ENCODE data around the gene NDUFB4.

GRCh38 chr3:120596853-120597223 is 702 bp downstream of the NDUFB4 start:
- TF ChIP-seq EP300 (IDR thresholded peaks at IDR 0.05), result no peak
- TF ChIP-seq POLR2A (IDR thresholded peaks at IDR 0.05), result no peak
- TF ChIP-seq, protein P1, sequence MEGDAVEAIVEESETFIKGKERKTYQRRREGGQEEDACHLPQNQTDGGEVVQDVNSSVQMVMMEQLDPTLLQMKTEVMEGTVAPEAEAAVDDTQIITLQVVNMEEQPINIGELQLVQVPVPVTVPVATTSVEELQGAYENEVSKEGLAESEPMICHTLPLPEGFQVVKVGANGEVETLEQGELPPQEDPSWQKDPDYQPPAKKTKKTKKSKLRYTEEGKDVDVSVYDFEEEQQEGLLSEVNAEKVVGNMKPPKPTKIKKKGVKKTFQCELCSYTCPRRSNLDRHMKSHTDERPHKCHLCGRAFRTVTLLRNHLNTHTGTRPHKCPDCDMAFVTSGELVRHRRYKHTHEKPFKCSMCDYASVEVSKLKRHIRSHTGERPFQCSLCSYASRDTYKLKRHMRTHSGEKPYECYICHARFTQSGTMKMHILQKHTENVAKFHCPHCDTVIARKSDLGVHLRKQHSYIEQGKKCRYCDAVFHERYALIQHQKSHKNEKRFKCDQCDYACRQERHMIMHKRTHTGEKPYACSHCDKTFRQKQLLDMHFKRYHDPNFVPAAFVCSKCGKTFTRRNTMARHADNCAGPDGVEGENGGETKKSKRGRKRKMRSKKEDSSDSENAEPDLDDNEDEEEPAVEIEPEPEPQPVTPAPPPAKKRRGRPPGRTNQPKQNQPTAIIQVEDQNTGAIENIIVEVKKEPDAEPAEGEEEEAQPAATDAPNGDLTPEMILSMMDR (IDR thresholded peaks at IDR 0.05), result no peak
